HCT116 (cell line): ENCODE measurements around the gene USP2. TPM values are rescaled to one million over a fixed set of nuclear protein-coding genes. Genes with fewer than 3 reads are reported as not detected.

ENCODE experiments used
- ATAC-seq: fragments of 200-7000 bp; cut with Tn5 transposase; 2 replicates; pipeline ENCODE4 v1.9.1; 2020; ENCODE audit warnings: mild to moderate bottlenecking, moderate library complexity
- BruUV-seq: library from RNA; stranded (reverse); fragments of 400-500 nt; replicated peaks from 2 replicates; lab custom pipeline; 2021; lab: Mats Ljungman, UMichigan
- CTCF ChIA-PET: fragments of 300-600 bp; sonication (Branson Sonifier 250); formaldehyde crosslinking; loops from one replicate; lab custom pipeline; 2021; ENCODE audit warnings: antibody characterized with exemption; lab: Charles Lee
- POLR2A ChIA-PET: fragments of 300-600, 350-600 bp; sonication (Branson Sonifier 250); formaldehyde crosslinking; loops from one replicate; lab custom pipeline; 2021; ENCODE audit warnings: antibody characterized with exemption; lab: Charles Lee
- RAD21 ChIA-PET, 2 experiments: fragments of 300-600 bp; sonication (Branson Sonifier 250); formaldehyde crosslinking; loops; one replicate each; lab custom pipeline; 2023; ENCODE audit warnings: low total read pairs in 2 of 2; ENCODE audit not compliant: uncharacterized antibody in 2 of 2, unreplicated experiment in 2 of 2, low non-redundant PET in 1 of 2; lab: Charles Lee
- DNase-seq: peaks from one replicate; pipeline ENCODE4 v3.0.0-alpha.2; 2010; ENCODE audit warnings: low read depth, low spot score
- H2AFZ ChIP-seq: fragments of 200-600 bp; shearing (Covaris generic), sonication (generic); 2 replicates; pipeline ENCODE4 v1.6.1; 2017; ENCODE audit warnings: low read depth, mixed run types, mixed read lengths, antibody characterized with exemption, low read length; ENCODE audit not compliant: poor library complexity, severe bottlenecking
- H3K27ac ChIP-seq: 2 replicates; pipeline ENCODE4 v1.5.1; 2012; ENCODE audit warnings: low read depth, low read length
- H3K27me3 ChIP-seq: fragments of 200-600 bp; sonication (generic); 2 replicates; pipeline ENCODE4 v1.6.1; 2016; ENCODE audit warnings: mixed run types, low read length, mixed read lengths; ENCODE audit not compliant: insufficient read depth
- H3K36me3 ChIP-seq, 2 experiments: fragments of 200-500 bp in 1 of 2; fragments of 200-600 bp in 1 of 2; sonication (Bioruptor generic) in 1 of 2; sonication (generic) in 1 of 2; 2 replicates each; pipeline versions ENCODE4 v1.5.1 to v1.6.1; 2014 to 2016; ENCODE audit warnings: low read length in 2 of 2, inconsistent platforms in 1 of 2, mixed read lengths in 1 of 2, mixed run types in 1 of 2; ENCODE audit not compliant: insufficient read depth in 2 of 2, control insufficient read depth in 1 of 2
- H3K4me1 ChIP-seq, 2 experiments: fragments of 200-600 bp in 1 of 2; sonication (generic) in 1 of 2; 2 replicates each; pipeline versions ENCODE4 v1.5.1 to v1.6.1; 2012 to 2017; ENCODE audit warnings: low read length in 2 of 2, inconsistent platforms in 1 of 2, mild to moderate bottlenecking in 1 of 2, mixed read lengths in 1 of 2, mixed run types in 1 of 2, moderate library complexity in 1 of 2; ENCODE audit not compliant: insufficient read depth in 2 of 2, control insufficient read depth in 1 of 2
- H3K4me2 ChIP-seq: fragments of 200-600 bp; sonication (generic); 2 replicates; pipeline ENCODE4 v1.6.1; 2017; ENCODE audit warnings: mixed run types, low read length, mixed read lengths
- H3K4me3 ChIP-seq, 2 experiments: fragments of 200-600 bp in 1 of 2; sonication (generic) in 1 of 2; replicated peaks in 1 of 2; 2 replicates each; pipeline ENCODE4 v1.5.1; 2011 to 2016; ENCODE audit warnings: low read length in 2 of 2, control low read depth in 1 of 2, low read depth in 1 of 2, mild to moderate bottlenecking in 1 of 2, mixed read lengths in 1 of 2, mixed run types in 1 of 2
- H3K79me2 ChIP-seq: fragments of 200-600 bp; sonication (generic); 2 replicates; pipeline ENCODE4 v1.6.1; 2017; ENCODE audit warnings: mild to moderate bottlenecking, mixed run types, low read length, moderate library complexity, mixed read lengths; ENCODE audit not compliant: insufficient read depth
- H3K9ac ChIP-seq: fragments of 200-600 bp; sonication (generic); 2 replicates; pipeline ENCODE4 v1.6.1; 2016; ENCODE audit warnings: low read length, mixed read lengths
- H3K9me2 ChIP-seq: fragments of 200-600 bp; sonication (generic), shearing (Covaris generic); 2 replicates; pipeline ENCODE4 v1.6.1; 2017; ENCODE audit warnings: mixed run types, mild to moderate bottlenecking, moderate library complexity; ENCODE audit not compliant: insufficient read depth
- H3K9me3 ChIP-seq, 2 experiments: fragments of 200-500 bp in 1 of 2; fragments of 200-600 bp in 1 of 2; sonication (Bioruptor generic) in 1 of 2; sonication (generic) in 1 of 2; 2 replicates each; pipeline ENCODE4 v1.6.1; 2014 to 2017; ENCODE audit warnings: low read length in 2 of 2, mixed read lengths in 2 of 2, inconsistent platforms in 1 of 2, low read depth in 1 of 2, mild to moderate bottlenecking in 1 of 2, mixed run types in 1 of 2, moderate library complexity in 1 of 2; ENCODE audit not compliant: control insufficient read depth in 1 of 2, insufficient read depth in 1 of 2
- H4K20me1 ChIP-seq: fragments of 200-600 bp; sonication (generic), shearing (Covaris generic); 2 replicates; pipeline ENCODE4 v1.6.1; 2017; ENCODE audit warnings: mixed run types, mild to moderate bottlenecking, moderate library complexity; ENCODE audit not compliant: insufficient read depth
- CBX3 ChIP-seq: IDR thresholded peaks from 2 replicates; pipeline ENCODE4 v1.6.1; 2012; ENCODE audit warnings: low read depth
- CEBPB ChIP-seq: IDR thresholded peaks from 2 replicates; pipeline ENCODE4 v1.6.1; 2012; ENCODE audit warnings: low read depth
- ELF1 ChIP-seq: IDR thresholded peaks from 2 replicates; pipeline ENCODE4 v1.6.1; 2012; ENCODE audit warnings: low read depth, borderline replicate concordance
- FOSL1 ChIP-seq: IDR thresholded peaks from 2 replicates; pipeline ENCODE4 v1.6.1; 2012; ENCODE audit warnings: low read depth
- JUND ChIP-seq: IDR thresholded peaks from 2 replicates; pipeline ENCODE4 v1.6.1; 2012
- POLR2A ChIP-seq: IDR thresholded peaks from 2 replicates; pipeline ENCODE4 v1.7.0; 2011; ENCODE audit warnings: borderline replicate concordance; ENCODE audit not compliant: insufficient read depth, insufficient read length; ENCODE audit errors: extremely low read depth
- RAD21 ChIP-seq: IDR thresholded peaks from 2 replicates; pipeline ENCODE4 v1.6.1; 2012; ENCODE audit warnings: low read depth, mild to moderate bottlenecking
- SP1 ChIP-seq: IDR thresholded peaks from 2 replicates; pipeline ENCODE4 v1.6.1; 2012; ENCODE audit warnings: low read depth
- SRF ChIP-seq: IDR thresholded peaks from 2 replicates; pipeline ENCODE4 v1.6.1; 2012; ENCODE audit warnings: low read depth
- TCF7L2 ChIP-seq: IDR thresholded peaks from 2 replicates; pipeline ENCODE4 v1.7.0; 2011; ENCODE audit warnings: borderline replicate concordance, inconsistent platforms; ENCODE audit not compliant: insufficient read depth, insufficient read length; ENCODE audit errors: extremely low read depth
- YY1 ChIP-seq: IDR thresholded peaks from 2 replicates; pipeline ENCODE4 v1.6.1; 2011; ENCODE audit warnings: low read length, low read depth, moderate library complexity, mild to moderate bottlenecking; ENCODE audit not compliant: insufficient replicate concordance; ENCODE audit errors: extremely low read depth
- ZBTB33 ChIP-seq: IDR thresholded peaks from 2 replicates; pipeline ENCODE4 v1.6.1; 2011; ENCODE audit warnings: mild to moderate bottlenecking, low read length, moderate library complexity; ENCODE audit not compliant: insufficient replicate concordance; ENCODE audit errors: extremely low read depth
- ZFX ChIP-seq: fragments of 450-650 bp; IDR thresholded peaks from 2 replicates; pipeline ENCODE4 v1.6.1; 2017
- intact Hi-C: fragments of 100-400 bp; cut with micrococcal nuclease; formaldehyde crosslinking; loops from 2 replicates; pipeline ENCODE4 v1.10.0; 2022
- total RNA-seq: library from RNA; stranded (reverse); gene quantifications from one replicate; pipeline ENCODE4 v1.2.1, GENCODE V29; 2021; ENCODE audit not compliant: unreplicated experiment
- TF ChIP-seq, protein P1 (sequence below): IDR thresholded peaks from 2 replicates; pipeline ENCODE4 v1.6.1; 2012
- TF ChIP-seq, protein P2 (sequence below): IDR thresholded peaks from 2 replicates; pipeline ENCODE4 v1.6.1; 2012

Gene USP2
- total RNA-seq, 1 experiment from 2014 or later = 5.0 TPM

GRCh38 chr11:119402470-119402869 lies 21.0 kb upstream of the USP2 start:
- no peak overlapping the region for H3K27ac ChIP-seq
- H3K36me3 ChIP-seq = peaks cover 0 to 12% of the 10 kb centered on the region in 2 experiments; a peak in 1 of 4 replicates
- ChIA-PET POLR2A (no interaction called here), RAD21 (no interaction called here), CTCF (no interaction called here)
- no peak for DNase-seq
- H3K9ac ChIP-seq = no peak overlapping the region
- ATAC-seq = no peak
- no peak overlapping the region for H3K4me2 ChIP-seq
- BruUV-seq = no TSS peak
- no peaks in the 10 kb centered on the region for H4K20me1 ChIP-seq
- no peaks in the 10 kb centered on the region for H3K9me2 ChIP-seq
- H3K4me1 ChIP-seq = no peaks in the 10 kb centered on the region
- TF ChIP-seq ELF1 (no peak), SRF (no peak), SP1 (no peak), YY1 (no peak), RAD21 (no peak), FOSL1 (no peak), CBX3 (no peak), ZBTB33 (no peak), TCF7L2 (no peak), CEBPB (no peak), POLR2A (no peak), ZFX (no peak), JUND (no peak)
- TF ChIP-seq, protein P1, sequence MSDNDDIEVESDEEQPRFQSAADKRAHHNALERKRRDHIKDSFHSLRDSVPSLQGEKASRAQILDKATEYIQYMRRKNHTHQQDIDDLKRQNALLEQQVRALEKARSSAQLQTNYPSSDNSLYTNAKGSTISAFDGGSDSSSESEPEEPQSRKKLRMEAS = no peak
- TF ChIP-seq, protein P2, sequence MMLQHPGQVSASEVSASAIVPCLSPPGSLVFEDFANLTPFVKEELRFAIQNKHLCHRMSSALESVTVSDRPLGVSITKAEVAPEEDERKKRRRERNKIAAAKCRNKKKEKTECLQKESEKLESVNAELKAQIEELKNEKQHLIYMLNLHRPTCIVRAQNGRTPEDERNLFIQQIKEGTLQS = no peak
- TF ChIP-seq, all 23 proteins: peak for 0
- Histone ChIP-seq H3K27me3 (no peaks in the 10 kb centered on the region), H3K79me2 (no peaks in the 10 kb centered on the region), H2AFZ (no peak overlapping the region), H3K4me3 (no peak overlapping the region), H3K9me3 (peaks cover 9 to 19% of the 10 kb centered on the region in 2 experiments; a peak in 2 of 4 replicates)
- intact Hi-C loops = no loop called here
